DND-41 (cell line): ENCODE data around the gene TMEM150C.
"Not testable (repeated sequence)": the region's sequence is repeated elsewhere in the genome, so short reads cannot be mapped to it uniquely, and the experiment has no call there.

Experiments used
- ATAC-seq: fragments of 200-7000 bp; cut with Tn5 transposase; 3 replicates; pipeline ENCODE4 v1.9.1; 2021; ENCODE audit warnings: low read depth; ENCODE audit not compliant: insufficient read depth
- DNase-seq: peaks from one replicate; pipeline ENCODE4 v3.0.0-alpha.2; 2020
- H2AFZ ChIP-seq: 2 replicates; pipeline ENCODE4 v1.6.0; 2012; ENCODE audit warnings: low read depth, low read length
- H3K27ac ChIP-seq: 2 replicates; pipeline ENCODE4 v1.5.1; 2012; ENCODE audit warnings: low read length, inconsistent platforms
- H3K27me3 ChIP-seq: fragments of 200-600 bp; sonication (generic); 2 replicates; pipeline ENCODE4 v1.6.0; 2012; ENCODE audit warnings: low read length, mild to moderate bottlenecking, inconsistent platforms; ENCODE audit not compliant: insufficient read depth, poor library complexity
- H3K36me3 ChIP-seq: 2 replicates; pipeline ENCODE4 v1.5.1; 2012; ENCODE audit warnings: low read length, inconsistent platforms; ENCODE audit not compliant: insufficient read depth
- H3K4me1 ChIP-seq: 2 replicates; pipeline ENCODE4 v1.5.1; 2012; ENCODE audit warnings: mild to moderate bottlenecking, low read length; ENCODE audit not compliant: insufficient read depth
- H3K4me2 ChIP-seq: 2 replicates; pipeline ENCODE4 v1.6.0; 2012; ENCODE audit warnings: mild to moderate bottlenecking, moderate library complexity, low read length, inconsistent platforms; ENCODE audit not compliant: insufficient read depth
- H3K4me3 ChIP-seq, 2 experiments: fragments of 200-600 bp in 1 of 2; shearing (Covaris generic) in 1 of 2; 2 replicates each; pipeline ENCODE4 v1.5.1; 2012 to 2016; ENCODE audit warnings: inconsistent platforms in 2 of 2, low read length in 2 of 2, mild to moderate bottlenecking in 2 of 2, low read depth in 1 of 2, moderate library complexity in 1 of 2
- H3K79me2 ChIP-seq: 2 replicates; pipeline ENCODE4 v1.6.0; 2012; ENCODE audit warnings: low read length, inconsistent platforms; ENCODE audit not compliant: insufficient read depth
- H3K9ac ChIP-seq: 2 replicates; pipeline ENCODE4 v1.6.0; 2012; ENCODE audit warnings: low read depth, mild to moderate bottlenecking, inconsistent platforms, low read length, moderate library complexity
- H3K9me3 ChIP-seq: 2 replicates; pipeline ENCODE4 v1.5.1; 2012; ENCODE audit warnings: low read length, moderate library complexity, mild to moderate bottlenecking, inconsistent platforms; ENCODE audit not compliant: insufficient read depth, severe bottlenecking
- H4K20me1 ChIP-seq: 2 replicates; pipeline ENCODE4 v1.6.0; 2012; ENCODE audit warnings: low read length; ENCODE audit not compliant: insufficient read depth
- CTCF ChIP-seq: IDR thresholded peaks from 2 replicates; pipeline ENCODE4 v1.5.1; 2012; ENCODE audit warnings: borderline replicate concordance, low read length, moderate library complexity, mild to moderate bottlenecking; ENCODE audit not compliant: poor library complexity, severe bottlenecking; ENCODE audit errors: extremely low read depth
- EZH2 ChIP-seq: IDR thresholded peaks from 3 replicates; pipeline ENCODE4 v1.6.1; 2012; ENCODE audit warnings: borderline replicate concordance, low read depth, mild to moderate bottlenecking, moderate library complexity, low read length, inconsistent platforms; ENCODE audit not compliant: severe bottlenecking

TMEM150C gene

DNA sequence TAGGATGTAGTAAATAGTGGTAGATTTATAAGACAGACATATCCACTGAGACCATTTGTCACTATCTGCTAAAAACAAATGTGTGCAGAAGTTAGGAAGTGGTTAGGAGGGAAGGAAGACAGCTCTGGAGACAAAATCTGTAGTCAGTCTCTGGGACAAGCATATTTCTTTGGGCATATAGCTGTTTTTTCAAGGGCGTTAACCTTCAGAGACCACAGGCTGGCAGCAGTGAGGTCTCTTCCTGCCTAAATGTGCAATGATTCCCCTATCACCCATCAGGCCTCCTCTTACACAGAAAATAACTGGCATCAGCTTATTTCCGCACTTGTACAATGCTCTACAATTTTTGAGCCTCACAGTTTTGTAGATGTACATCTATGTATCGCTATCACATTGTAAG lies 6.5 kb downstream of the TMEM150C start:
- Histone ChIP-seq H4K20me1 (no peaks in the 10 kb centered on the region), H3K9me3 (no peaks in the 10 kb centered on the region), H3K79me2 (no peaks in the 10 kb centered on the region), H3K4me1 (no peaks in the 10 kb centered on the region), H3K9ac (no peak overlapping the region), H3K27ac (no peak overlapping the region), H3K4me2 (no peak overlapping the region), H3K4me3 (no peak overlapping the region), H3K36me3 (no peaks in the 10 kb centered on the region), H2AFZ (no peak overlapping the region), H3K27me3 (peaks cover 5% of the 10 kb centered on the region)
- TF ChIP-seq EZH2 (no peak), CTCF (peak; percentile 42)
- ATAC-seq = peak; percentile 58; the same call in 1 of the 3 replicates
- no peak for DNase-seq

- Histone ChIP-seq H3K9me3 (no peaks in the 10 kb centered on the region), H3K9ac (no peak overlapping the region), H3K36me3 (no peaks in the 10 kb centered on the region), H3K4me1 (no peaks in the 10 kb centered on the region), H3K4me3 (no peak overlapping the region), H2AFZ (no peak overlapping the region), H3K27ac (no peak overlapping the region), H4K20me1 (no peaks in the 10 kb centered on the region), H3K27me3 (peaks cover 5% of the 10 kb centered on the region), H3K4me2 (no peak overlapping the region), H3K79me2 (no peaks in the 10 kb centered on the region)
- ATAC-seq (no peak), DNase-seq (no peak)
- no peak for TF ChIP-seq CTCF
- TF ChIP-seq EZH2 = no peak
Measured at GRCh38 chr4:82553020-82553419, 8.8 kb downstream of the TMEM150C start.

DNA sequence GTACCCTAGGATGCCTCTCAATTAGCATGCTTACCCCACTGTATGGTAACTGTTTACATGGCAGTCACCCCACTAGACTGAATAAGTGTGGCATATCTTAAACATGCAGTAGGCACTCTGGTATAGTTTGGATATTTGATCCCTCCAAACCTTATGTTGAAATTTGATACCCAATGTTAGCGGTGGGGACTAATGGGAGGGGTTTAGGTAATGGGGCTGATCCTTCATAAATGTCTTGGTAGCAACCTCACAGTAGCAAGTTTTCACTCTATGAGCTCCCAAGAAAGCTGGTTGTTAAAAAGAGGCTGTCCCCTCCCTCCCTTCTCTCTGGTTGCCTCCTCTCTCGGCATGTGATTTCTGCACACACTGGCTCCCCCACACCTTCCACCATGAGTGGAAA lies 10.1 kb downstream of the TMEM150C start:
- no peak overlapping the region for H3K4me2 ChIP-seq
- DNase-seq = no peak
- no peaks in the 10 kb centered on the region for H3K79me2 ChIP-seq
- no peaks in the 10 kb centered on the region for H4K20me1 ChIP-seq
- no peak overlapping the region for H3K4me3 ChIP-seq
- H3K27me3 ChIP-seq = peaks cover 5% of the 10 kb centered on the region
- no peak overlapping the region for H2AFZ ChIP-seq
- no peaks in the 10 kb centered on the region for H3K4me1 ChIP-seq
- H3K9me3 ChIP-seq = no peaks in the 10 kb centered on the region
- H3K27ac ChIP-seq = no peak overlapping the region
- no peak overlapping the region for H3K9ac ChIP-seq
- TF ChIP-seq EZH2 (no peak), CTCF (no peak)
- H3K36me3 ChIP-seq = no peaks in the 10 kb centered on the region
- no peak for ATAC-seq

- H3K36me3 ChIP-seq, H3K4me2 ChIP-seq, ATAC-seq, H3K27me3 ChIP-seq, H3K9ac ChIP-seq, H3K4me3 ChIP-seq, H3K79me2 ChIP-seq, H3K9me3 ChIP-seq, H2AFZ ChIP-seq, H3K4me1 ChIP-seq, H4K20me1 ChIP-seq, DNase-seq, H3K27ac ChIP-seq: not testable (repeated sequence)
Measured at GRCh38 chr4:82547850-82548249, 13.9 kb downstream of the TMEM150C start.
